PC-3 (cell line): ENCODE measurements around the gene PIK3R5. TPM values are rescaled to one million over a fixed set of nuclear protein-coding genes. Genes with fewer than 3 reads are reported as not detected.
"Not testable (repeated sequence)": the region's sequence is repeated elsewhere in the genome, so short reads cannot be mapped to it uniquely, and the experiment has no call there.

Source experiments
- ATAC-seq: fragments of 200-7000 bp; cut with Tn5 transposase; 2 replicates; pipeline ENCODE4 v1.9.1; 2020; ENCODE audit warnings: mild to moderate bottlenecking, moderate library complexity
- BruUV-seq: library from RNA; stranded (reverse); fragments of 400-500 nt; replicated peaks from 2 replicates; lab custom pipeline; 2021; lab: Mats Ljungman, UMichigan
- CTCF ChIA-PET: fragments of 300-600 bp; sonication (Branson Sonifier 250); formaldehyde crosslinking; loops from one replicate; lab custom pipeline; 2022; ENCODE audit warnings: antibody characterized with exemption; lab: Charles Lee
- POLR2A ChIA-PET: fragments of 300-600 bp; sonication (Branson Sonifier 250); formaldehyde crosslinking; loops from one replicate; lab custom pipeline; 2022; ENCODE audit warnings: antibody characterized with exemption; ENCODE audit not compliant: unreplicated experiment; lab: Charles Lee
- DNase-seq: peaks from one replicate; pipeline ENCODE4 v3.0.0-alpha.2; 2015
- H2AFZ ChIP-seq: fragments of 300-600 bp; sonication (generic); 2 replicates; pipeline ENCODE4 v1.6.0; 2016; ENCODE audit warnings: antibody characterized with exemption, low read length
- H3F3A ChIP-seq: fragments of 300-600 bp; sonication (generic); one replicate; pipeline ENCODE4 v1.6.0; 2017; ENCODE audit warnings: antibody characterized with exemption, low read length, control low read depth, mild to moderate bottlenecking; ENCODE audit not compliant: unreplicated experiment
- H3K27ac ChIP-seq: fragments of 300-600 bp; sonication (generic); 2 replicates; pipeline ENCODE4 v1.5.1; 2016; ENCODE audit warnings: mild to moderate bottlenecking, low read length
- H3K27me3 ChIP-seq: fragments of 300-600 bp; sonication (generic); 2 replicates; pipeline ENCODE4 v1.6.1; 2016; ENCODE audit warnings: low read length, mixed read lengths
- H3K36me3 ChIP-seq: fragments of 300-600 bp; sonication (generic); 2 replicates; pipeline ENCODE4 v1.6.1; 2016; ENCODE audit warnings: low read depth, mixed run types, low read length, mixed read lengths
- H3K4me1 ChIP-seq: fragments of 300-600 bp; sonication (generic); 2 replicates; pipeline ENCODE4 v1.5.1; 2016; ENCODE audit warnings: low read length; ENCODE audit not compliant: insufficient read depth
- H3K4me2 ChIP-seq: fragments of 300-600 bp; sonication (generic); 2 replicates; pipeline ENCODE4 v1.6.0; 2016; ENCODE audit warnings: low read length
- H3K4me3 ChIP-seq: fragments of 300-600 bp; sonication (generic); 2 replicates; pipeline ENCODE4 v1.5.1; 2016; ENCODE audit warnings: mild to moderate bottlenecking, low read length, mixed read lengths
- H3K79me2 ChIP-seq: fragments of 300-600 bp; sonication (generic); 2 replicates; pipeline ENCODE4 v1.6.1; 2017; ENCODE audit warnings: low read length, mixed read lengths
- H3K9ac ChIP-seq: fragments of 300-600 bp; sonication (generic); 2 replicates; pipeline ENCODE4 v1.6.0; 2016; ENCODE audit warnings: mild to moderate bottlenecking, low read length
- H3K9me2 ChIP-seq: fragments of 300-600 bp; sonication (generic); replicated peaks from 2 replicates; pipeline ENCODE4 v1.6.1; 2016; ENCODE audit warnings: mixed run types, low read length, mixed read lengths
- H3K9me3 ChIP-seq: fragments of 300-600 bp; sonication (generic); 2 replicates; pipeline ENCODE4 v1.6.1; 2016; ENCODE audit warnings: low read length, mixed read lengths
- H4K20me1 ChIP-seq: fragments of 300-600 bp; sonication (generic); 2 replicates; pipeline ENCODE4 v1.6.1; 2016; ENCODE audit warnings: low read length, mixed read lengths
- CTCF ChIP-seq: fragments of 300-600 bp; sonication (generic); conservative IDR thresholded peaks from 2 replicates; pipeline ENCODE4 v1.5.1; 2017; ENCODE audit warnings: antibody characterized with exemption, low read depth, mild to moderate bottlenecking, low read length
- EZH2 ChIP-seq: fragments of 300-600 bp; sonication (generic); IDR thresholded peaks from one replicate; pipeline ENCODE4 v1.6.1; 2017; ENCODE audit warnings: antibody characterized with exemption, mild to moderate bottlenecking, low read length; ENCODE audit not compliant: unreplicated experiment
- EZH2phosphoT487 ChIP-seq: fragments of 300-600 bp; sonication (generic); IDR thresholded peaks from 2 replicates; pipeline ENCODE4 v1.6.1; 2018; ENCODE audit warnings: mild to moderate bottlenecking, antibody characterized with exemption, low read length, borderline replicate concordance
- intact Hi-C: fragments of 100-400 bp; cut with micrococcal nuclease; formaldehyde crosslinking; loops from 2 replicates; pipeline ENCODE4 v1.9.0; 2023
- total RNA-seq: library from RNA; depleted of rRNA; stranded (reverse); fragments of >200 nt; gene quantifications from 2 replicates; pipeline ENCODE4 v1.2.3, GENCODE V29; 2014

Gene PIK3R5
- total RNA-seq, 1 experiment from 2014 or later = not detected

DNA sequence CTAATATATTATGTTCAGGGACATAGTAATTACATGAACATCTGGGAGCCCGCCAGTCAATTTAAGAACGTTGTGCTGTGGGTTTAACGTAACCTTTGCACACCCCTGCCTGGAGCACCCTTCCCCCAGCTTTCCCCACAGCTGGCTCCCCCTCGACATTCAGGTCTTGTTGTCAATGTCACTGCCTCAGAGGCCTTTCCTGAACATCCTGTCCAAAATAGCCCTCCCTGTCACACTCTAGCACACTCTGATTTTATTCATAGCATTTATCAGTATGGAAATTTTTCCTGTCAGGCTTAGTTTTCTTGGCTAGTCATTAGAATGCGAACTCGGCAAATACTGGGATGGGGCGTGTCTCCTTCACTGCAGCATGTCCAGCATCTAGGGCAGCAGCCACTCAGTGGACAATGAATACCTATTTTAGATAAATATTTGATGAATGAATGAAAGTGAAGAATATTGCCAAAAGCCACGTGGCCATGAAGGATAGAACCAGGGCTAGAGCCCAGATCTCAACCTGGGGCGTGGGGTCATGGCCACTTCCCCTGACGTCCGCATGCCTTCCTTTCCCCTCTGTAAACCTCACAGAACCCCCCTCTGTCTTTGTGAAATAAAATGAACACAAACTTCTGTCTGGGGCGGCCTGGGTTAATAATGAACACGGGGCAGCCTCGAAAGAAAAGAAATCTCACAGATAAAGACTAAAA is 108.5 kb downstream of the PIK3R5 start:
- TF ChIP-seq CTCF (no peak), EZH2 (no peak), EZH2phosphoT487 (no peak)
- DNase-seq (no peak), ATAC-seq (no peak)
- no peaks in the 10 kb centered on the region for H3K9me2 ChIP-seq
- no peaks in the 10 kb centered on the region for H3F3A ChIP-seq
- H3K79me2 ChIP-seq = no peaks in the 10 kb centered on the region
- intact Hi-C loops = no loop called here
- no peak overlapping the region for H3K27ac ChIP-seq
- no peaks in the 10 kb centered on the region for H3K36me3 ChIP-seq
- no TSS peak for BruUV-seq
- ChIA-PET CTCF (no interaction called here), POLR2A (no interaction called here)
- peaks cover 5% of the 10 kb centered on the region; the same call in 1 of the 2 replicates for H3K27me3 ChIP-seq
- H2AFZ ChIP-seq = no peak overlapping the region
- H3K4me3 ChIP-seq = no peak overlapping the region
- no peaks in the 10 kb centered on the region for H3K9me3 ChIP-seq
- H3K9ac ChIP-seq = no peak overlapping the region
- no peaks in the 10 kb centered on the region for H3K4me1 ChIP-seq
- no peaks in the 10 kb centered on the region for H4K20me1 ChIP-seq
- no peak overlapping the region for H3K4me2 ChIP-seq

- H3F3A ChIP-seq, intact Hi-C loops, H4K20me1 ChIP-seq, POLR2A ChIA-PET, H3K9me2 ChIP-seq, H3K79me2 ChIP-seq, H2AFZ ChIP-seq, BruUV-seq, H3K27me3 ChIP-seq, H3K4me2 ChIP-seq, H3K4me1 ChIP-seq, H3K9ac ChIP-seq, H3K4me3 ChIP-seq, H3K36me3 ChIP-seq, H3K9me3 ChIP-seq, CTCF ChIA-PET, H3K27ac ChIP-seq, DNase-seq, ATAC-seq: not testable (repeated sequence)
Measured at GRCh38 chr17:8856205-8856603, 109.3 kb downstream of the PIK3R5 start.

DNA sequence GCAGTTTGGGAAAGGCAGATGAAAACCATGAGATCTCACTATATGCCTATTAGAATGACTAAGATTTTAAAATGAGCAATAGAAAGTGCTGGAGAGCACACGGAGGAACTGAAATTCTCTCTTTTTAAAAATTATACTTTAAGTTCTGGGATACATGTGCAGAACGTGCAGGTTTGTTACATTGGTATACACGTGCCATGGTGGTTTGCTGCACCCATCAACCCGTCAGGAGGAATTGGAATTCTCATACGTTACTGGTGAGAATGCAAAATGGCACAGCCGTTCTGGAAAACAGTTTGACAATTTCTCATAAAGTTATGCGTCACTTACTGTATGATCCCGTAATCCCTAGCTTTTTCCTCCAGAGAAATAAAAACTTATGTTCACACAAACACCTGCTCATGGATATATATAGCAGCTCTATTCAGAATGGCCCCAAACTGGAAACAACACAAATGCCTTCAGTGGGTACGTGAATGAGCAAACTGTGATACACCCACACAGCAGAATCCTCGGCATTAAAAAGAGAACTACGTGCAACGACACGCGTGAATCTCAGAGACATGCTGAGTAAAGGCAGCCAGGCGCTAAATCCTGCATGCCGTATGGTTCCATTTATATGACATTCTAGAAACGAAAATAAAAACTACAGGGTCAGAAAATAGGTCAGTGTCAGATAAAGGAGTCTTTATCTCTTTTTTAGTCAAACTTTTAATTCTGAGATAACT is 109.9 kb downstream of the PIK3R5 start:
- Histone ChIP-seq H3K4me1 (no peaks in the 10 kb centered on the region), H3K9me3 (no peaks in the 10 kb centered on the region), H3F3A (no peaks in the 10 kb centered on the region), H3K4me3 (no peak overlapping the region), H3K9ac (no peak overlapping the region), H3K36me3 (no peaks in the 10 kb centered on the region), H3K4me2 (no peak overlapping the region), H3K27ac (no peak overlapping the region), H4K20me1 (no peaks in the 10 kb centered on the region), H3K27me3 (peaks cover 3% of the 10 kb centered on the region; the same call in 1 of the 2 replicates), H3K79me2 (no peaks in the 10 kb centered on the region), H3K9me2 (no peaks in the 10 kb centered on the region), H2AFZ (no peak overlapping the region)
- TF ChIP-seq EZH2 (no peak), CTCF (no peak), EZH2phosphoT487 (no peak)
- CTCF ChIA-PET = no interaction called here
- no peak for DNase-seq
- no peak for ATAC-seq
- intact Hi-C loops = no loop called here
- BruUV-seq = no TSS peak
- POLR2A ChIA-PET = no interaction called here
